GM10248 (cell line): ENCODE measurements around the gene CTPS2.

Source experiments
- CTCF ChIA-PET: fragments of 300-600 bp; sonication (Branson Sonifier 250); formaldehyde crosslinking; extraction: SDS; loops from one replicate; lab custom pipeline; 2021; ENCODE audit warnings: antibody characterized with exemption; lab: Yijun Ruan, JAX
- POLR2A ChIA-PET: fragments of 350-650 bp; sonication (Branson Sonifier 250); formaldehyde crosslinking; extraction: SDS; loops from one replicate; lab custom pipeline; 2020; ENCODE audit warnings: antibody characterized with exemption; lab: Yijun Ruan, JAX
- DNase-seq: peaks from one replicate; pipeline ENCODE4 v3.0.0; 2012; ENCODE audit errors: extremely low spot score
- TF ChIP-seq, protein P1 (sequence below): IDR thresholded peaks from 2 replicates; pipeline ENCODE4 v1.5.1; 2012; ENCODE audit warnings: mild to moderate bottlenecking, low read depth; ENCODE audit errors: extremely low read depth, missing control alignments, control extremely low read depth

CTPS2 gene

DNA sequence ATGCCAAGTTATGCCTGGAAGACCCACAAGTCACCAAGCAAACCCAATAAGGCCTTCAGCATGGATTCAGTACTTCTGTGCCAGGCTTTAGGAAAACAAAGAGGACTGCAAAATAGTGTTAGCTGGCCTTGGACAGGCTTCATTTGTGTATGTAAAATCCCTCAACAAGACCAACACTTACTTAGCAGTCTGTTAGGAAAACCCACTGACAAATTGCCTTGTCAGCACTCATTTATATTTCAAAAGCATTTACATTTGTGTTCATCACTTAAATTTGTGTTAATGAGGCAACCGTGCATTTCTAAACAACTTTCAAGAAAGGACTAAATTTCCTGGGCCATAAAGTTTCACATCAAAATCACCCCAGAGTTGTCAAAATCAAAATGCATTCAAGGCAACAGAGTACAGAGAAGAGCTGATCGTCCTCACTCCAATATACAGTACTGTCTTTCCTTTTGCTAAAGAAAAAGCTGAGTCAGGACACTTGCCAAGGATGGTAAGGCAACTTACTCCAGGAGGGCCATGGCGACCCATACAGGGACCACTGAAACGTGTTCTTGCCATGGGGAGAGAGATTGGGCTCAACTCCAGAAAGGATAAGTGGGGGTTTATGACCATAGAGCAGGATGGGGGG lies 61.0 kb downstream of the CTPS2 start:
- no peak for DNase-seq
- TF ChIP-seq, protein P1, sequence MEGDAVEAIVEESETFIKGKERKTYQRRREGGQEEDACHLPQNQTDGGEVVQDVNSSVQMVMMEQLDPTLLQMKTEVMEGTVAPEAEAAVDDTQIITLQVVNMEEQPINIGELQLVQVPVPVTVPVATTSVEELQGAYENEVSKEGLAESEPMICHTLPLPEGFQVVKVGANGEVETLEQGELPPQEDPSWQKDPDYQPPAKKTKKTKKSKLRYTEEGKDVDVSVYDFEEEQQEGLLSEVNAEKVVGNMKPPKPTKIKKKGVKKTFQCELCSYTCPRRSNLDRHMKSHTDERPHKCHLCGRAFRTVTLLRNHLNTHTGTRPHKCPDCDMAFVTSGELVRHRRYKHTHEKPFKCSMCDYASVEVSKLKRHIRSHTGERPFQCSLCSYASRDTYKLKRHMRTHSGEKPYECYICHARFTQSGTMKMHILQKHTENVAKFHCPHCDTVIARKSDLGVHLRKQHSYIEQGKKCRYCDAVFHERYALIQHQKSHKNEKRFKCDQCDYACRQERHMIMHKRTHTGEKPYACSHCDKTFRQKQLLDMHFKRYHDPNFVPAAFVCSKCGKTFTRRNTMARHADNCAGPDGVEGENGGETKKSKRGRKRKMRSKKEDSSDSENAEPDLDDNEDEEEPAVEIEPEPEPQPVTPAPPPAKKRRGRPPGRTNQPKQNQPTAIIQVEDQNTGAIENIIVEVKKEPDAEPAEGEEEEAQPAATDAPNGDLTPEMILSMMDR: no peak
- ChIA-PET POLR2A (no interaction called here), CTCF (no interaction called here)

DNA sequence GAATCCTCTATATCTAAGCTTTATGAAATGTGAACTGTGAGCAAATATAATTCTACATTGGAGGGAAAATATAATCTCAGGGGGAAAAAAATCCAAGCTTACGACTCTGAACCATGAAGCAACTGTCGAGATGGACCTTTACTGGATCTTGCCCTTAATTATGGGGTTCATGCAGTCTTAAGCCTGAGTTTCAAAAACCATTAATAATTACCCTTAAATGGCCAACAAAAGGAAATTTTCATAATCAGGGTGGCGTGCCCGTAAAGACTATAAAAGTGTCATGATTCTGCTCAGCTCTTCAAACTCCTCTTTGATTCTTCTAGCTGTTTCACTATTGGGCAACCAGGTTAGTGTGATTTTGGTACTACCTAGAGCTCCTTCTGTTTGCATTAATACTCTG lies 62.6 kb downstream of the CTPS2 start, which contains the start of gene S100G:
S100G (plus strand) TSS at position 301 of the 400 bp plus-strand sequence. CDS start 849 bp downstream, outside the sequence.
- TF ChIP-seq, protein P1: no peak
- DNase-seq: no peak
- CTCF ChIA-PET: interaction anchor here (1.7 kb wide), 1 partner anchor 11 kb away, joined by 5 read pairs; no protein-coding TSS in a partner anchor
- POLR2A ChIA-PET: no interaction called here

DNA sequence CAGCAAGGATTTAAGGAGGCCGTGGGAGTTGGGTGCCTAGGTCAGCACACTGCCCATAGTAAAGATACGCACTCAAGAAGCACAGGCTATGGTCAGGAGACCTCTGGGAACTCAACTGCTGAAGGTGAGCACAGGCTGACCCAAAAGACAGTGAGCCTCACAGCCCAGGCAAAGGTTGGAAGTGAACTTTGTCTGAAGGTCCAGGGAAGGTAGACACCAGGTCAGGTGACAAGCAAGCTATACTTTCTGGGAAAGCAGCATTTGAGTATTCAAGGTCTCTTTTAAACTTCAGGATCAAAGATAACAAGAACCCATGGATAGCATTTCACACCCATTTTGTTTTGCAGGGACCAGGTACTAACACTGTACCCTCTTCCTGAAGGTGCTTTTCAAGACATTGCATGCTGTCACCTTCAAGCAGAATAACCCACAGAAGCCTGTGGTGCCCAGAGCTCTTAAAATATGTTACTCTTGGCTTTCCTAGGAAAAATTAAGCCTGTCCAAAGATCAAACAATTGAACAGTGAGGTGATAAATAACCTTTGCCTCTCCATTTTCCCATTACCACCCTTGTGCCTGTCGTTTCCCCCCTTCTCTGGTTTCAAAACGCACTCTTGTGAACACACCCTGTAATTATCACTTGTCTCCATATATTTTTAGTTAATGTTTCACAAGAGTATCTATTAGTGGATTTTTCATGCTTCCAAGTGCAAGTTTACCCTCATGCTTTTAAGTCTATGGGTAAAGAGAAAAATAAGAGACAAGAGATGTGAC lies 65.9 kb downstream of the CTPS2 start:
- no peak for DNase-seq
- POLR2A ChIA-PET: no interaction called here
- TF ChIP-seq, protein P1: no peak
- CTCF ChIA-PET: no interaction called here

DNA sequence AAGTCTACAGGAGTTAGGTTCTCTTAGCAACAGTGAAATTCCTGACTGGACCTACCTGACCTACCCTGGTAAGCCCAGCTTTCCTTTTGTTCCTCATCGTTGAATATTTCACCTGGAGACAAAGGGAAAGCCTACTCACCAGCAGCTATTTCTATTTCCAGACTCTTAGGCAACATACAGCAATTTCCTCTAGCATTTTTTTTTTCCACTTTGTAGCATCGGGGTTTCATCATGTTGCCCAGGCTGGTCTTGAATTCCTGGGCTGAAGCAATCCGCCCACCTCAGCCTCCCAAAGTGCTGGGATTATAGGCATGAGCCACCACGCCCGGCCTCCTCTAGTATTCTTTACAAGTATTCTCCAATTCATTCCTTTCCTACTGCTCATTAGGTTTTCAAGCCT lies 69.3 kb downstream of the CTPS2 start:
- DNase-seq: no peak
- ChIA-PET CTCF (no interaction called here), POLR2A (no interaction called here)
- TF ChIP-seq, protein P1: no peak

DNA sequence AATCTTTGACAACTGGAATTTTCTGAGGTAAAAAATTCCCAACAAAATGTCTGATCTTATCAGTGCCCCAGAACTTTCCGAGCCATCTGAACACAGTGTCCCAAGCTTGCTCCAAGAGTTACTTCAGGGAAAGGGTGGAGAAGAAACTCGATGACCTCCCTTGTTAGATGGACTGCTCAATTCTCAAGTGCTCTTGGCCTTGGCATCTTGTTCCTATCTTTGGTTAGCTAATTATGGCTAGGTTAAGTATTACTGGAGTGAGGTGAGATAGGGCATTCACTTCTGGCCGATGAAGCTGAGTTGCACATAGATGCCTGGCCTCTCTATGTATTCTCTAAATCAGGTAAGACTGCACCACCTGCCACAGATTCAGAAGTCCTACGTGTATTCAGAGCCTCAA lies 71.6 kb downstream of the CTPS2 start:
- ChIA-PET CTCF (no interaction called here), POLR2A (no interaction called here)
- no peak for DNase-seq
- TF ChIP-seq, protein P1: no peak

DNA sequence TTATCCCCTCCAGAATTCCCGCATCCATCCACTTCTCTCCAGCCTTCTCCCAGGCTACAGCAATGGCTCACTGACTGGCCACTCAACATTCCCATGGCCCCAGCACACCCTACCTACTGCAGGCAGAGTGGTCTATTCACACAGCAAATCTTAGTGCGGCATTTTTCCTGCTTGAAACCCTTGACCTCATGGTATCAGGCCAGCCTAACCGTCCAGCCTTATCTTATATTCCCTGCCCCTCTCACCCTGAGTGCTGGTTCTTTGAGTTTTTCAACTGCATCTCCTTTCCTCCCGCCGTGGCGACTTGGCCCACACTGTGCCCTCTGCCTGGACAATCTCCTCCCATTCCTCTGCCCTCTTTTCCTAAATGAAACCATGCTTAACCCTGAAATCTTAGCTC lies 72.5 kb downstream of the CTPS2 start:
- CTCF ChIA-PET: no interaction called here

More for the DNA sequence above, 72.5 kb downstream of the CTPS2 start:
- POLR2A ChIA-PET: no interaction called here
- TF ChIP-seq, protein P1: no peak
- no peak for DNase-seq
